ENCODE data around the gene MTX3. TPM values are rescaled to one million over a fixed set of nuclear protein-coding genes. Genes with fewer than 3 reads are reported as not detected.

The MTX3 gene
- total and polyA plus RNA-seq, 2 experiments from 2014 or later: 7.0 to 18.4 TPM

GRCh38 chr5:80031109-80031508 lies 40.0 kb upstream of the MTX3 start:
- Histone ChIP-seq H3K9ac (no peak overlapping the region), H2AFZ (no peak overlapping the region), H3K79me2 (ENCODE audit: insufficient read depth) (no peaks in the 10 kb centered on the region), H3K4me2 (ENCODE audit: unreplicated experiment) (no peak overlapping the region), H3F3A (ENCODE audit: insufficient read depth) (no peaks in the 10 kb centered on the region), H3K9me2 (ENCODE audit: insufficient read depth) (no peaks in the 10 kb centered on the region), H3K36me3 (ENCODE audit: low read depth) (no peaks in the 10 kb centered on the region), H3K4me3 (no peak overlapping the region), H4K20me1 (ENCODE audit: insufficient read depth) (no peaks in the 10 kb centered on the region), H3K27ac (no peak overlapping the region), H3K4me1 (ENCODE audit: insufficient read depth) (no peaks in the 10 kb centered on the region), H3K9me3 (ENCODE audit: low read depth) (no peaks in the 10 kb centered on the region), H3K27me3 (replicated peaks; ENCODE audit: insufficient read depth) (peaks cover 31% of the 10 kb centered on the region)
- TF ChIP-seq EZH2 (IDR thresholded peaks at IDR 0.05; ENCODE audit: insufficient read depth, poor library complexity, severe bottlenecking) (no peak), EZH2phosphoT487 (IDR thresholded peaks at IDR 0.05; ENCODE audit: insufficient read depth, low read depth) (no peak)
- in situ Hi-C loops (cut with MboI): no loop called here
- 36 to 55% methylated on average over 1 of the region's 1 CpG for WGBS, 2 experiments (ENCODE audit: low coverage in 1 of 2, low lambda C conversion rate in 2 of 2, missing lambda C conversion rate in 2 of 2)
- DNase-seq: no peak

- no peak overlapping the region for H3K4me2 ChIP-seq (ENCODE audit: unreplicated experiment)
- TF ChIP-seq EZH2 (IDR thresholded peaks at IDR 0.05; ENCODE audit: insufficient read depth, poor library complexity, severe bottlenecking) (no peak), EZH2phosphoT487 (IDR thresholded peaks at IDR 0.05; ENCODE audit: insufficient read depth, low read depth) (no peak)
- no peak overlapping the region for H3K4me3 ChIP-seq
- H4K20me1 ChIP-seq (ENCODE audit: insufficient read depth): no peaks in the 10 kb centered on the region
- DNase-seq: no peak
- H3K27ac ChIP-seq: no peak overlapping the region
- no peaks in the 10 kb centered on the region for H3K4me1 ChIP-seq (ENCODE audit: insufficient read depth)
- no peaks in the 10 kb centered on the region; the same call in 1 of the 2 replicates for H3K27me3 ChIP-seq (replicated peaks; ENCODE audit: insufficient read depth)
- no peaks in the 10 kb centered on the region for H3K9me3 ChIP-seq (ENCODE audit: low read depth)
- no peaks in the 10 kb centered on the region for H3K79me2 ChIP-seq (ENCODE audit: insufficient read depth)
- no peak overlapping the region for H2AFZ ChIP-seq
- in situ Hi-C loops (cut with MboI): no loop called here
- H3K9me2 ChIP-seq (ENCODE audit: insufficient read depth): no peaks in the 10 kb centered on the region
- H3F3A ChIP-seq (ENCODE audit: insufficient read depth): no peaks in the 10 kb centered on the region
- H3K36me3 ChIP-seq (ENCODE audit: low read depth): no peaks in the 10 kb centered on the region
- no peak overlapping the region for H3K9ac ChIP-seq
These were observed 35.8 kb upstream of the MTX3 start for GRCh38 chr5:80026841-80027240.

GRCh38 chr5:80025069-80025468 lies 34.0 kb upstream of the MTX3 start:
- no peaks in the 10 kb centered on the region for H3K9me2 ChIP-seq (ENCODE audit: insufficient read depth)
- H3F3A ChIP-seq (ENCODE audit: insufficient read depth): no peaks in the 10 kb centered on the region
- no peaks in the 10 kb centered on the region for H4K20me1 ChIP-seq (ENCODE audit: insufficient read depth)
- H3K9me3 ChIP-seq (ENCODE audit: low read depth): no peaks in the 10 kb centered on the region
- H2AFZ ChIP-seq: no peak overlapping the region
- no peak overlapping the region for H3K4me3 ChIP-seq
- H3K79me2 ChIP-seq (ENCODE audit: insufficient read depth): no peaks in the 10 kb centered on the region
- 44 to 54% methylated on average over 2 of the region's 2 CpGs for WGBS, 2 experiments (ENCODE audit: low coverage in 1 of 2, low lambda C conversion rate in 2 of 2, missing lambda C conversion rate in 2 of 2)
- H3K9ac ChIP-seq: no peak overlapping the region
- H3K36me3 ChIP-seq (ENCODE audit: low read depth): no peaks in the 10 kb centered on the region
- no peaks in the 10 kb centered on the region; the same call in 1 of the 2 replicates for H3K27me3 ChIP-seq (replicated peaks; ENCODE audit: insufficient read depth)
- TF ChIP-seq EZH2 (IDR thresholded peaks at IDR 0.05; ENCODE audit: insufficient read depth, poor library complexity, severe bottlenecking): no peak
- no peak for TF ChIP-seq EZH2phosphoT487 (IDR thresholded peaks at IDR 0.05; ENCODE audit: insufficient read depth, low read depth)
- H3K27ac ChIP-seq: no peak overlapping the region
- no peak for DNase-seq
- H3K4me2 ChIP-seq (ENCODE audit: unreplicated experiment): no peak overlapping the region
- in situ Hi-C loops (cut with MboI): no loop called here
- no peaks in the 10 kb centered on the region for H3K4me1 ChIP-seq (ENCODE audit: insufficient read depth)

- Histone ChIP-seq H3K4me1 (ENCODE audit: insufficient read depth) (no peaks in the 10 kb centered on the region), H4K20me1 (ENCODE audit: insufficient read depth) (no peaks in the 10 kb centered on the region), H3F3A (ENCODE audit: insufficient read depth) (no peaks in the 10 kb centered on the region), H3K27ac (no peak overlapping the region), H3K9ac (no peak overlapping the region), H3K36me3 (ENCODE audit: low read depth) (no peaks in the 10 kb centered on the region), H3K4me2 (ENCODE audit: unreplicated experiment) (no peak overlapping the region), H3K9me2 (ENCODE audit: insufficient read depth) (no peaks in the 10 kb centered on the region), H3K4me3 (no peak overlapping the region), H3K79me2 (ENCODE audit: insufficient read depth) (no peaks in the 10 kb centered on the region), H2AFZ (no peak overlapping the region), H3K27me3 (replicated peaks; ENCODE audit: insufficient read depth) (no peaks in the 10 kb centered on the region), H3K9me3 (ENCODE audit: low read depth) (no peaks in the 10 kb centered on the region)
- in situ Hi-C loops (cut with MboI): no loop called here
- no peak for TF ChIP-seq EZH2 (IDR thresholded peaks at IDR 0.05; ENCODE audit: insufficient read depth, poor library complexity, severe bottlenecking)
- no peak for TF ChIP-seq EZH2phosphoT487 (IDR thresholded peaks at IDR 0.05; ENCODE audit: insufficient read depth, low read depth)
- DNase-seq: no peak
- WGBS, 2 experiments (ENCODE audit: low coverage in 1 of 2, low lambda C conversion rate in 2 of 2, missing lambda C conversion rate in 2 of 2): 54 to 76% methylated on average over 5 of the region's 5 CpGs
These were observed 19.8 kb upstream of the MTX3 start for GRCh38 chr5:80010754-80011392.

All from GM23248 (cell line).